Osteocyte (in vitro differentiated cells): ENCODE measurements around the gene SPACDR. TPM values are rescaled to one million over a fixed set of nuclear protein-coding genes. Genes with fewer than 3 reads are reported as not detected.

ENCODE experiments used
- DNase-seq: peaks from one replicate; pipeline ENCODE4 v3.0.0; 2021; ENCODE audit warnings: mixed read lengths; ENCODE audit not compliant: unreplicated experiment; ENCODE audit errors: extremely low spot score
- H3K27ac Mint-ChIP-seq: one replicate; pipeline ENCODE4 v1.8.0; 2021; ENCODE audit warnings: mild to moderate bottlenecking, mixed read lengths; ENCODE audit not compliant: unreplicated experiment
- H3K27me3 Mint-ChIP-seq: one replicate; pipeline ENCODE4 v1.8.0; 2021; ENCODE audit warnings: mixed read lengths; ENCODE audit not compliant: unreplicated experiment
- H3K36me3 Mint-ChIP-seq: one replicate; pipeline ENCODE4 v1.8.0; 2021; ENCODE audit warnings: mixed read lengths; ENCODE audit not compliant: unreplicated experiment
- H3K4me1 Mint-ChIP-seq: one replicate; pipeline ENCODE4 v1.8.0; 2021; ENCODE audit warnings: mixed read lengths; ENCODE audit not compliant: unreplicated experiment
- H3K4me3 Mint-ChIP-seq: one replicate; pipeline ENCODE4 v1.8.0; 2021; ENCODE audit warnings: mild to moderate bottlenecking, moderate library complexity, mixed read lengths; ENCODE audit not compliant: unreplicated experiment
- H3K9me3 Mint-ChIP-seq: one replicate; pipeline ENCODE4 v1.8.0; 2021; ENCODE audit warnings: mixed read lengths; ENCODE audit not compliant: unreplicated experiment
- CTCF ChIP-seq: fragments of 200-600 bp; sonication (generic); IDR thresholded peaks from 2 replicates; pipeline ENCODE4 v1.5.0; 2021; ENCODE audit warnings: antibody characterized with exemption, mild to moderate bottlenecking, moderate library complexity
- total RNA-seq: library from RNA; stranded (reverse); gene quantifications from 2 replicates; pipeline ENCODE4 v1.2.1, GENCODE V29; 2021

Gene SPACDR
- total RNA-seq, 1 donor from 2014 or later, result 0.46 TPM

GRCh38 chr7:100406767-100407166 lies 57.3 kb downstream of the SPACDR start:
- Mint-ChIP-seq H3K27me3 (peaks cover 22% of the 10 kb centered on the region), H3K9me3 (no peaks in the 10 kb centered on the region), H3K36me3 (peaks cover 3% of the 10 kb centered on the region), H3K4me3 (no peak overlapping the region), H3K4me1 (no peaks in the 10 kb centered on the region), H3K27ac (no peak overlapping the region)
- no peak for DNase-seq
- no peak for TF ChIP-seq CTCF

Other genes with a start within 250 kb of the SPACDR start
- not detected in 2 replicates for gene PVRIG, start 244.3 kb downstream of the SPACDR start, total RNA-seq
- not detected in 2 replicates for gene SPDYE3, start 156.6 kb downstream of the SPACDR start, total RNA-seq
- 31.7 and 38.7 TPM in 2 replicates for gene PILRB, start 106.1 kb downstream of the SPACDR start, total RNA-seq
- 1.8 and 2.5 TPM in 2 replicates for gene PILRA, start 90.8 kb downstream of the SPACDR start, total RNA-seq
- 4.4 and 5.0 TPM in 2 replicates for gene ZCWPW1, start 35.6 kb downstream of the SPACDR start, total RNA-seq
- gene MEPCE, start 34.4 kb downstream of the SPACDR start, total RNA-seq, result 50.0 and 50.1 TPM in 2 replicates
- 22.8 and 32.1 TPM in 2 replicates for gene PPP1R35, start 27.8 kb downstream of the SPACDR start, total RNA-seq
- gene TSC22D4, start 15.0 kb upstream of the SPACDR start, total RNA-seq, result 46.8 and 46.9 TPM in 2 replicates
- 0.89 and 0.99 TPM in 2 replicates for gene NYAP1, start 19.7 kb upstream of the SPACDR start, total RNA-seq
- gene AGFG2, start 74.9 kb upstream of the SPACDR start, total RNA-seq, result 10.2 and 10.8 TPM in 2 replicates
- 1.5 TPM in 1 of 2 replicates, not detected in the other for gene SAP25, start 109.6 kb upstream of the SPACDR start, total RNA-seq
- 76.2 and 90.9 TPM in 2 replicates for gene LRCH4, start 121.9 kb upstream of the SPACDR start, total RNA-seq
- gene FBXO24, start 122.1 kb upstream of the SPACDR start, total RNA-seq, result 0.46 and 0.94 TPM in 2 replicates
- 608 and 626 TPM in 2 replicates for gene PCOLCE, start 138.1 kb upstream of the SPACDR start, total RNA-seq
- 24.5 and 26.3 TPM in 2 replicates for gene MOSPD3, start 148.3 kb upstream of the SPACDR start, total RNA-seq
- 0.19 and 0.31 TPM in 2 replicates for gene TFR2, start 177.3 kb upstream of the SPACDR start, total RNA-seq
- gene ACTL6B, start 192.2 kb upstream of the SPACDR start, total RNA-seq, result not detected in 2 replicates
- 229 and 251 TPM in 2 replicates for gene GNB2, start 209.5 kb upstream of the SPACDR start, total RNA-seq
- 56.3 and 64.6 TPM in 2 replicates for gene GIGYF1, start 230.0 kb upstream of the SPACDR start, total RNA-seq
- gene POP7, start 241.9 kb upstream of the SPACDR start, total RNA-seq, result 19.3 and 26.3 TPM in 2 replicates